NCI-H187 treated with DMSO at 0.1 percent for 48 hours (cell line): Measurements from ENCODE around the gene ITPKB.
A peak's percentile ranks its signal among the peaks of the same experiment; 100 is the strongest.
"Not testable (repeated sequence)": the region's sequence is repeated elsewhere in the genome, so short reads cannot be mapped to it uniquely, and the experiment has no call there.

Experiments used
- DNase-seq: peaks from one replicate; lab custom pipeline; 2025; lab: John Stamatoyannopoulos, UW

The ITPKB gene

GRCh38 chr1:226730836-226731235 lies 8.2 kb downstream of the ITPKB start:
- DNase-seq, result no peak

GRCh38 chr1:226730071-226730470 lies 9.0 kb downstream of the ITPKB start:
- DNase-seq, result no peak

- no peak for DNase-seq
These were observed 10.6 kb downstream of the ITPKB start for GRCh38 chr1:226728448-226728847.

GRCh38 chr1:226725897-226726267 lies 13.2 kb downstream of the ITPKB start:
- DNase-seq, result no peak

- DNase-seq, result peak; percentile 47
These were observed 15.2 kb downstream of the ITPKB start for GRCh38 chr1:226723657-226724532.

- DNase-seq, result no peak
These were observed 16.0 kb downstream of the ITPKB start for GRCh38 chr1:226722901-226723656.

GRCh38 chr1:226722240-226722900 lies 16.7 kb downstream of the ITPKB start:
- DNase-seq, result no peak

GRCh38 chr1:226720574-226720973 lies 18.5 kb downstream of the ITPKB start:
- not testable (repeated sequence) for DNase-seq

GRCh38 chr1:226719596-226720387 lies 19.3 kb downstream of the ITPKB start:
- no peak for DNase-seq

- DNase-seq, result no peak
These were observed 21.7 kb downstream of the ITPKB start for GRCh38 chr1:226717256-226717909.

- DNase-seq, result no peak
These were observed 22.5 kb downstream of the ITPKB start for GRCh38 chr1:226716577-226716976.

- DNase-seq, result no peak
These were observed 24.9 kb downstream of the ITPKB start for GRCh38 chr1:226714148-226714547.

GRCh38 chr1:226712742-226713419 lies 26.2 kb downstream of the ITPKB start:
- no peak for DNase-seq

- DNase-seq, result no peak
These were observed 26.9 kb downstream of the ITPKB start for GRCh38 chr1:226711976-226712741.

- no peak for DNase-seq
These were observed 28.6 kb downstream of the ITPKB start for GRCh38 chr1:226710501-226710900.

GRCh38 chr1:226709953-226710352 lies 29.1 kb downstream of the ITPKB start:
- DNase-seq, result no peak

GRCh38 chr1:226708967-226709396 lies 30.1 kb downstream of the ITPKB start:
- DNase-seq, result no peak

GRCh38 chr1:226708342-226708780 lies 30.7 kb downstream of the ITPKB start:
- DNase-seq, result no peak

GRCh38 chr1:226706684-226707083 lies 32.4 kb downstream of the ITPKB start:
- DNase-seq, result no peak
